Effector memory CD8-positive, alpha-beta T cell (primary cell): ENCODE measurements around the gene DARS2.
"Not testable (repeated sequence)": the region's sequence is repeated elsewhere in the genome, so short reads cannot be mapped to it uniquely, and the experiment has no call there.

Source experiments
- ATAC-seq: fragments of 150-1000 bp; cut with Tn5 transposase; replicated peaks from 2 replicates; pipeline ENCODE4 v1.10.0; 2021; ENCODE audit warnings: mild to moderate bottlenecking, moderate library complexity
- DNase-seq, 3 experiments: peaks; one replicate each; pipeline ENCODE4 v3.0.0; 2021
- H3K27ac Mint-ChIP-seq, 2 donors: one replicate each; pipeline ENCODE4 v1.8.0; 2022; ENCODE audit warnings: mild to moderate bottlenecking in 2 of 2, mixed read lengths in 2 of 2, moderate library complexity in 2 of 2
- H3K27me3 Mint-ChIP-seq, 2 donors: one replicate each; pipeline ENCODE4 v1.8.0; 2022; ENCODE audit warnings: mixed read lengths in 2 of 2
- H3K36me3 Mint-ChIP-seq: one replicate; pipeline ENCODE4 v1.8.0; 2022; ENCODE audit warnings: mild to moderate bottlenecking, moderate library complexity, mixed read lengths; ENCODE audit not compliant: insufficient read depth
- H3K4me1 Mint-ChIP-seq, 2 donors: one replicate each; pipeline ENCODE4 v1.8.0; 2022; ENCODE audit warnings: low read depth in 2 of 2, mixed read lengths in 2 of 2
- H3K4me3 Mint-ChIP-seq, 2 donors: one replicate each; pipeline ENCODE4 v1.8.0; 2022; ENCODE audit warnings: mild to moderate bottlenecking in 2 of 2, mixed read lengths in 2 of 2, moderate library complexity in 2 of 2
- H3K9me3 Mint-ChIP-seq, 2 donors: one replicate each; pipeline ENCODE4 v1.8.0; 2022; ENCODE audit warnings: mixed read lengths in 2 of 2

DARS2 gene

DNA sequence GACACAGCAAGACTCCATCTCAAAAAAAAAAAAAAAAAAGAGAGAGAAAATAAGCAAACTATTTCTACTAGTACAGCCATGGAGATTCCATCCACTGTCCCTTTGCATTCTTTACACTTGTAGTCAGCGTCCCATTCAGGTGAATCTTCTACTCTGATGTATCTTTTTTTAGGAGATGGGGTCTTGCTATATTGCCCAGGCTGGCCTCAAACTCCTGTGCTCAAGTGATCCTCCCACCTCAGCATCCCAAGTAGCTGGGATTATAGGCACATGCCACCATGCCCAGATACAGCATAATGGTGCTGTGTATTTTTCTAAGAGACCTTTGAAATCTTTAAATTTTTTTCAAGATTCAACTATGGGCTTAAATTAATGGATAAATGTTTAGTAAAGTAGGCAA lies 8.3 kb downstream of the DARS2 start:
- DNase-seq (no peak), ATAC-seq (no peak)
- no peak overlapping the region for H3K4me3 Mint-ChIP-seq
- H3K4me1 Mint-ChIP-seq, result peaks cover 0 to 4% of the 10 kb centered on the region in 2 donors
- no peak overlapping the region for H3K27ac Mint-ChIP-seq
- H3K36me3 Mint-ChIP-seq, result peaks cover 68% of the 10 kb centered on the region
- no peaks in the 10 kb centered on the region for H3K27me3 Mint-ChIP-seq
- H3K9me3 Mint-ChIP-seq, result no peaks in the 10 kb centered on the region

DNA sequence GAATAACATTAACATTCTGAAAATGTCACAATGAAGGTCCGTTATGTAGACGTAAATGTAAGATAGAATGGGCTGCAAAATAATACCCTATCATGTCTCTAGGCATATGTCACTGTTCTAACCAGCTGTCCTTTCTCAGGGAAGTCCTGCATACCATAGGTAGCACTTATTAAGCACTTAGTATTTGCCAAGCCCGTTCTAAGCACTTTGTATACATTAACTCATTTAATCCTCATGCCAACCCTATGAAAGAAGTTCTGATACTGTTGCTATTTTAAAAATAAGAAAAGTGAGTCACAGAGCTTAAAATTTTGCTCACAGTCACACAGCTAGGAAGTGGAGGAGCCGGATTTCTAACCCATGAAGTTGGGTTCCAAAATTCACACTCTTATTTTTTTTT lies 27.6 kb downstream of the DARS2 start:
- H3K36me3 Mint-ChIP-seq, result peaks cover 57% of the 10 kb centered on the region
- no peak for ATAC-seq

DNA sequence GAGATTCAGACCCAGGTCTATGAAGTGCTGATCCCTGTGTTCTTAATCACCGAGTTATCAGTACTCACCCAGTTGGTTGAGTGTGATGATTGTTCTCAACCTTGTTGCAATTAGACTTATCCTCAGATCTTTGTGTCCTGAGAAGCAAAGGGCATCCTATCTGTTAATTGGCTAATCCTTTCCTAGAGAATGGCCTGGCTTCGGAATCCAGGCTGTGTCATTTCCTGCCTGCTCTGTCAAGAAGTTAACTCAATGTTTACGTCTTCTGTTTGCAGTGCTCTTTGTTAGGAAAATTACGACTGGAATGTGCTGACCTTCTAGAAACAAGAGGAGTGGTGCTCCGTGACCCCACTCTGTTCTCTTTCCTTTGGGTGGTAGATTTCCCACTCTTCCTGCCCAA lies 28.6 kb downstream of the DARS2 start:
- Mint-ChIP-seq H3K4me3 (no peak overlapping the region), H3K9me3 (no peaks in the 10 kb centered on the region), H3K36me3 (peaks cover 50% of the 10 kb centered on the region), H3K27me3 (no peaks in the 10 kb centered on the region), H3K4me1 (no peaks in the 10 kb centered on the region), H3K27ac (peak overlapping the region; percentile 46 to 57)
- DNase-seq (no peak), ATAC-seq (no peak)

More for the DNA sequence above, 27.6 kb downstream of the DARS2 start:
- H3K4me3 Mint-ChIP-seq, result no peak overlapping the region
- no peaks in the 10 kb centered on the region for H3K4me1 Mint-ChIP-seq
- no peaks in the 10 kb centered on the region for H3K9me3 Mint-ChIP-seq
- no peak overlapping the region for H3K27ac Mint-ChIP-seq
- no peaks in the 10 kb centered on the region for H3K27me3 Mint-ChIP-seq
- no peak for DNase-seq

DNA sequence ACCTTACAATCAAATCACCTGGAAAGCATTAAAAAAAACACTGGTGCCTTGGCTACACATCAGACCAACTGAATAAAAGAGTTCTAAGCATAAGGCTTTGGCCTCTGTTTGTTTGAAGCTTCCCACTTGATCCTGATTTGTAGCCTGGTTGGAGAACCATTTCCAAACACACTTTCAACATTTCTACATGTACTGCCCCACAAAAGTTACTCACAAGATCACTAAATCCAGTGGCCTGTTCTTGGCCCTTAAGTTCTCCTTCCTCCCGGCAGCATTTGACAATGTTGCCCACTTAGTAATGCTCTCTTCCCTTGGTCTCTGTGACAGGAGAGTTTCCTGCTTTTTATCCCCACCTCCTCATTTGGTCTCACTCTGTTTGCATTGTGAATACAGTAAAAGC lies 31.5 kb downstream of the DARS2 start:
- no peaks in the 10 kb centered on the region for H3K27me3 Mint-ChIP-seq
- H3K27ac Mint-ChIP-seq, result peak overlapping the region in 1 of 2 donors; percentile 67
- peaks cover 52% of the 10 kb centered on the region for H3K36me3 Mint-ChIP-seq
- H3K4me3 Mint-ChIP-seq, result no peak overlapping the region
- DNase-seq, result no peak
- ATAC-seq, result no peak
- H3K9me3 Mint-ChIP-seq, result no peaks in the 10 kb centered on the region
- H3K4me1 Mint-ChIP-seq, result no peaks in the 10 kb centered on the region

DNA sequence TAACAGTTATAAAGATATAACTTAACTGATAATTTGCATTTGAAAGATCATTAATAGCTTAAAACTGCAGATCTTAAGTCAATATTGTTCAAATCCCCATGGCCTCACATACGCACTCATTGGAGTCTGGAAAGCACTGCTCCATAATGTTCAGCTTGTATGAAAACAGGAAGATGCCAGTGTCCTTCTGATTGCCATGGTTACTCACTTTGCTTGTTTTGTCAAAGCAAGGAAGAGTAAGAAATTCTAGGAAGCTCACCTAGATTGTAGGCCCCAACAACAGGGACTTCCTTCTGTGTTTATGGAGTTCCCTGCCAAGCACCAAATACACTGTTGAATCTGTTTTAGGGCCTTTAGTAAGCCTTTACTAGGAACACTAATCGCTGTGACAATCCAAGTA lies 32.4 kb downstream of the DARS2 start:
- peaks cover 49% of the 10 kb centered on the region for H3K36me3 Mint-ChIP-seq
- peak overlapping the region in 1 of 2 donors; percentile 24 for H3K27ac Mint-ChIP-seq
- H3K4me3 Mint-ChIP-seq, result no peak overlapping the region
- no peaks in the 10 kb centered on the region for H3K4me1 Mint-ChIP-seq
- no peak for DNase-seq
- no peaks in the 10 kb centered on the region for H3K27me3 Mint-ChIP-seq
- no peak for ATAC-seq
- H3K9me3 Mint-ChIP-seq, result no peaks in the 10 kb centered on the region

DNA sequence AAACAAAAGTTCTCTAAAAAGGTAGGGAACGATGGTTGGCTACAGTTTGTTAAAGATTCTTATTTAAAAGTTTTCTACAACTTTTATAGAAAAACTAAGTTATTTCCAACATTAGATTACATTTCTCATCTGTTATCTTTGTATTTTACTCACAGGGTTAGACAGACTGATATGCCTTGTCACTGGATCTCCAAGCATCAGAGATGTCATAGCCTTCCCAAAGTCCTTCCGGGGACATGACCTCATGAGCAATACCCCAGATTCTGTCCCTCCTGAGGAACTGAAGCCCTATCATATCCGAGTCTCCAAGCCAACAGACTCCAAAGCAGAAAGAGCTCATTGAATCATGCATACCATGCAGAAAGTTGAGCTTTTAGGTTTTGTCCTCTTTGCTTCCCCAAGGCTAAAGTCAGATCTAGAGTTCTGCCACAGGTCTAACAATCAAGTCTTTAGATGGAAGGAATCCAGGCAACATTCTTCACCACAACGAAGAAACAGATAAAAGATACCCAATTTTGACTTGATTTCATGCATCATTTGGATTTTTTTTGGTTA lies 33.0 kb downstream of the DARS2 start:
- DNase-seq (no peak), ATAC-seq (no peak)
- Mint-ChIP-seq H3K36me3 (peaks cover 50% of the 10 kb centered on the region), H3K27ac (no peak overlapping the region), H3K27me3 (no peaks in the 10 kb centered on the region), H3K4me3 (no peak overlapping the region), H3K9me3 (no peaks in the 10 kb centered on the region), H3K4me1 (no peaks in the 10 kb centered on the region)

DNA sequence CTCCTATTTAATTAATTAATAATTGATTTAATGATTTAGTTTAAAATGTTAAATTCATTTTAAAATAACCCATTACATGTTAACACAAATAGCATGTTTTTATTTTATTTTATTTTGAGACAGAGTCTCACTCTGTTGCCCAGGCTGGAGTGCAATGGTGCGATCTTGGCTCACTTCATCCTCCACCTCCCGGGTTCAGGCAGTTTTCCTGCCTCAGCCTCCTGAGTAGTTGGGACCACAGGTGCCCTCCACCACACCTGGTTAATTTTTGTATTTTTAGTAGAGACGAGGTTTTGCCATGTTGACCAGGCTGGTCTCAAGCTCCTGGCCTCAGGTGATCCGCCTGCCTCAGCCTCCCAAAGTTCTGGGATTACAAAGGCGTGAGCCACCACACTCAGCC lies 35.1 kb downstream of the DARS2 start:
- not testable (repeated sequence) for H3K9me3 Mint-ChIP-seq, DNase-seq, H3K4me3 Mint-ChIP-seq, ATAC-seq, H3K27me3 Mint-ChIP-seq
- Mint-ChIP-seq H3K27ac (peak overlapping the region in 1 of 2 donors; percentile 41), H3K4me1 (peaks cover 6 to 11% of the 10 kb centered on the region in 2 donors), H3K36me3 (peaks cover 53% of the 10 kb centered on the region)

DNA sequence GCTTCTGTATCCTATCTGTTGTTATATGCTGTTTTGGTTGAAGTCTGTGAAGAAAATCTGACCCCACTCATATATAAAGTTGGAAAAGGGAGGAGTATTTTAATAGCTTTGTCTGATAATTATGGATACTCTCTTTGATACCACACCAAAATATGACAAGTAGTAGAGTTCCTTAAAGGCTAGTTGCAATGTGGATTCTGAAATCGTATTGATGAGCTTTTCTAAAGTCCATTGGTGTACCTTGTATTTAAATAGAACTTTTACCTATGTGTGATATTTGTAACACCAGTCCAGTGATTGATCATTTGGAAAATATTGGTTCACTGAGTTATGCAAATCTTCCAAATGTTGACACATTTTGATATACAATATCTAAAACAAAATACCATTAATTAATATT lies 35.6 kb downstream of the DARS2 start:
- no peak for ATAC-seq
- H3K9me3 Mint-ChIP-seq, result no peaks in the 10 kb centered on the region
- peaks cover 53% of the 10 kb centered on the region for H3K36me3 Mint-ChIP-seq
- DNase-seq, result no peak
- H3K27me3 Mint-ChIP-seq, result no peaks in the 10 kb centered on the region
- no peak overlapping the region for H3K4me3 Mint-ChIP-seq
- peaks cover 10 to 16% of the 10 kb centered on the region in 2 donors for H3K4me1 Mint-ChIP-seq
- H3K27ac Mint-ChIP-seq, result peak overlapping the region in 1 of 2 donors; percentile 41

DNA sequence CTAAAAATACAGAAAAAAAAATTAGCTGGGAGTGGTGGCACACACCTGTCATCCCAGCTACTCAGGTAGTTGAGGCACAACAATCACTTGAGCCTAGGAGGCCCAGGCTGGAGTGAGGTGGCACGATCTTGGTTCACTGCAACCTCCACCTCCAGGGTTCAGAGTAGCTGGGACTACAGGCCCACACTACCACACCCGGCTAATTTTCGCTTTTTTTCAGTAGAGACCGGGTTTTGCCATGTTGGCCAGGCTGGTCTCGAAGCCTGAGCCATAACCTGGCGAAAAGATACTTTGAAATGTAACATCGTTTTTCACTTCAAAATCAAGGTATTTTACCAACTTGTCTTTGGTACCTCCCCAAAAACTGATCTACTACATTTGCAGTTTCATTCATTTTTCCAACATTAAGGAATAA lies 37.3 kb downstream of the DARS2 start:
- Mint-ChIP-seq H3K9me3 (no peaks in the 10 kb centered on the region), H3K27ac (peak overlapping the region; percentile 88 to 96), H3K4me1 (peaks cover 26 to 32% of the 10 kb centered on the region in 2 donors), H3K36me3 (peaks cover 56% of the 10 kb centered on the region), H3K27me3 (no peaks in the 10 kb centered on the region), H3K4me3 (no peak overlapping the region)
- no peak for DNase-seq
- ATAC-seq, result no peak

DNA sequence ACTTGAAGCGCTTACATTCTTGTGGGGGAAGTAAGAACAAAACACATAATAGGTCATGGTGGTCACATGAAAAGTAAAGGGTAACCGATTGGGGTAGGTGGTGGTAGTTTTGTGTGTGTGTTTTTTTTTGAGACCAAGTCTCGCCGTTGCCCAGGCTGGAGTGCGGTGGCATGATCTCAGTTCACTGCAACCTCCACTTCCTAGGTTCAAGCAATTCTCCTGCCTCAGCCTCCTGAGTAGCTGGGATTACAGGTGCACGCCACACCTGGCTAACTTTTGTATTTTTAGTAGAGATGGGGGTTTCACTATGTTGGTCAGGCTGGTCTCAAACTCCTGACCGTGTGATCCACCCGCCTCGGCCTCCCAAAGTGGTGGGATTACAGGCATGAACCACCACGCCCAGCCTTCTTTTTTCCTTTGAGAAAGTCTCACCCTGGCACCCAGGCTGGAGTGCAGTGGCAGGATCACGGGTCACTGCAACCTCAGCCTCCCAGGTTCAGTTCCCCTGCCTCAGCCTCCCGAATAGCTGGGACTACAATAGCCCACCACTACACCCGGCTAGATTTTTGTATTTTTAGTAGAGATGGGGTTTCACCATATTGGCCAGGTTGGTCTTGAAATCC lies 37.8 kb downstream of the DARS2 start:
- H3K9me3 Mint-ChIP-seq, DNase-seq, H3K27me3 Mint-ChIP-seq, ATAC-seq, H3K4me3 Mint-ChIP-seq: not testable (repeated sequence)
- Mint-ChIP-seq H3K36me3 (peaks cover 61% of the 10 kb centered on the region), H3K27ac (peak overlapping the region; percentile 88 to 96), H3K4me1 (peaks cover 32 to 38% of the 10 kb centered on the region in 2 donors)

DNA sequence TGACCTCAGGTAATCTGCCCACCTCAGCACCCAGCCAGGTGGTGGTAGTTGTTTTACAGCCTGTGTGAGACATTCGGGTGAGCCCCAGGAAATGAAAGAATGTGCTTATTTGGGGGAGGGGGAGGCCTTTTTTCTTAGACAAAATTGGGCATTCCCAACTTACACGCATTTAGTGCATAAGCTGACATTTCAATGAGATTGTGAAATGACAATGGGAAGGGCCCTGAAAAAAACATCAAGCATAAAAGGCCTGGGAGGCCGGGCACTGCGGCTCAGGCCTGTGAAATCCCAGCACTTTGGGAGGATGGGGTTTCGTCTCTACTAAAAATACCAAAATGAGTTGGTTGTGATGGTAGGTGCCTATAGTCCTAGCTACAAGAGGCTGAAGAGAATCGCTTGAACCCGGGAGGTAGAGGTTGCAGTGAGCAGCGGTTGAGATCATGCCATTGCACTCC lies 38.3 kb downstream of the DARS2 start:
- ATAC-seq, result no peak
- Mint-ChIP-seq H3K27me3 (no peaks in the 10 kb centered on the region), H3K4me3 (no peak overlapping the region), H3K27ac (peak overlapping the region; percentile 88 to 96), H3K4me1 (peaks cover 35 to 39% of the 10 kb centered on the region in 2 donors), H3K9me3 (no peaks in the 10 kb centered on the region), H3K36me3 (peaks cover 66% of the 10 kb centered on the region)
- DNase-seq, result no peak

DNA sequence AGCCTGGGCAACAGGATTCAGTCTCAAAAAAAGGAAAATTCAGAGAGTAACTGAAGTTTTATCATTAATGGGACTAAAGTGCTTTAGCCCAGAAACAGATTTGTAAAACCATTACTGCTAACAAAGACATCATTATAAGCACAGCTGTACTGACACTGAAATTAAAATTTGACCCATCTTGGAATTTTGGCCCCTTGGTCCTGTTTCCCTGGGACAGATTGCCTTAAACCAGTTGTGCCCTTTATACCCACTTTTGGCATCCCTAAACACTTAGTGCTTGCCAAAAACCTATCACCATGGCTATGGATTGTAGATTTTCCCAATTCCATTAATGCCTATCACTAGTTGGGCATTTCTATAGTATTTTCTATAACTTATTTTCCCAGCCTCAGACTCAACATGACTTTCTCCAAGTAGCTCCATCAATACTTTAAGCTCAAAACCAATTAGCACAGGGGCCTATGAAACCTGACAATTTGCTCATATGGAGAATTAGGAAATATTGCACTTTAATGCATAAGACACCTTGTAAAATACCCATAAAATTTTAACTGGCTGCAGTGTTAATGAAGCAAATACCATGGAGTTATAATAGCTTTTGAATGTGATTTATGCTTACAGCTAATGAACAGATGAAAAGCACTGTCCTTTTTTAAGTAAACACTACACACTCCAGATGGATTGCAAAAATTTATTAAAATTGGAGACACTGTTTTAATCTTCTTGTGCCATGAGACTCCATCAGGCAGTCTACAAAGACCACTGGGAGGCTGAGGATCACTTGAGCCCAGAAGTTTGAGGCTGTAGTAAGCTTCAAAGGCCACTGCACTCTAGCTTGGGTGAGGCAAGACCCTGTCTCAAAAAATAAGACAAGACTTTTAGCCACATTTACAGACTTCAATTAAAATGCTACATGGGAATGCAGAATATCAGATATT lies 39.0 kb downstream of the DARS2 start:
- H3K27ac Mint-ChIP-seq, result peak overlapping the region; percentile 88 to 96
- H3K36me3 Mint-ChIP-seq, result peaks cover 73% of the 10 kb centered on the region
- no peak for DNase-seq
- ATAC-seq, result no peak
- H3K4me3 Mint-ChIP-seq, result peak overlapping the region; percentile 19 to 88
- H3K27me3 Mint-ChIP-seq, result no peaks in the 10 kb centered on the region
- no peaks in the 10 kb centered on the region for H3K9me3 Mint-ChIP-seq
- H3K4me1 Mint-ChIP-seq, result peaks cover 38 to 39% of the 10 kb centered on the region in 2 donors

DNA sequence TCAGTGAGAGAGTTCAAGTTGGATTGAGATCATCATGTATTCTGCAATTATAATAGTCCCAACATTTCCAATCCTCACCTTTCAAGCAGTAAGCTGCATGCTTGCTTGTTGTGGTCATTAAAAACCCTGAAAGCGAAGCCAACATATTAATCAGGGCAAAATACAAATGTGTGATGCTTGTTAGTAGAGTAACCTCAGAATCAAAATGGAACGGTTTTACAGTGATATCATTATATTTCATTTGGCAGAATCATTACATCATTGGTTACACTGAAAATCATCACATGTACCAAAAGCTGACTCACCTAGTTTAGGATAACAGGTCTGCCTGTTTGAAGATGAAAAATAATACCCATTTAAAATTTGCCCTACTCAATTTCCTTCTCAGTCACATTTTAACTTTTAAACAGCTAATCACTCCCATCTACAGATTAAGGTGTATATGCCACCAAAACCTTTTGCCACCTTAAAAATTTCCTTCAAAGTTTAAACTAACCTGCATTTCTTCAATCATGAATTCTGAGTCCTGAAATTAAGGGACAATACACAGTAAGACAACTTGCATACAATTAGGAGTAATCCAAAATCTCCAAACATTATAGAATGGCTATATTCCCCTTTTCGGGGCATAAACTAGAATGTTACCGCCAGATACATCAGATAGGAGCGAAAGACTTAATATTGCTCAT lies 39.9 kb downstream of the DARS2 start:
- H3K4me1 Mint-ChIP-seq, result peaks cover 43 to 46% of the 10 kb centered on the region in 2 donors

More for the DNA sequence above, 39.9 kb downstream of the DARS2 start:
- Mint-ChIP-seq H3K4me3 (peak overlapping the region; percentile 88 to 99), H3K27me3 (no peaks in the 10 kb centered on the region), H3K27ac (peak overlapping the region; percentile 83 to 96), H3K36me3 (peaks cover 78% of the 10 kb centered on the region), H3K9me3 (no peaks in the 10 kb centered on the region)
- DNase-seq (no peak), ATAC-seq (no peak)
